Fibroblast of villous mesenchyme (primary cell): ENCODE measurements around the gene ABHD16A. TPM values are rescaled to one million over a fixed set of nuclear protein-coding genes. Genes with fewer than 3 reads are reported as not detected.

ENCODE experiments used
- DNase-seq: peaks from one replicate; pipeline ENCODE4 v3.0.0-alpha.2; 2010; ENCODE audit warnings: low read depth
- H3K4me3 ChIP-seq: 2 replicates; pipeline ENCODE4 v1.5.1; 2011; ENCODE audit warnings: low read depth, mild to moderate bottlenecking, low read length
- CTCF ChIP-seq: IDR thresholded peaks from 2 replicates; pipeline ENCODE4 v1.5.1; 2012; ENCODE audit warnings: low read depth, mild to moderate bottlenecking, low read length; ENCODE audit not compliant: insufficient read depth
- total RNA-seq: library from RNA; depleted of rRNA; stranded (reverse); fragments of >200 nt; gene quantifications from 2 replicates; pipeline ENCODE4 v1.2.3, GENCODE V29; 2012

Gene ABHD16A
- total RNA-seq, 1 donor = 76.0 TPM

DNA sequence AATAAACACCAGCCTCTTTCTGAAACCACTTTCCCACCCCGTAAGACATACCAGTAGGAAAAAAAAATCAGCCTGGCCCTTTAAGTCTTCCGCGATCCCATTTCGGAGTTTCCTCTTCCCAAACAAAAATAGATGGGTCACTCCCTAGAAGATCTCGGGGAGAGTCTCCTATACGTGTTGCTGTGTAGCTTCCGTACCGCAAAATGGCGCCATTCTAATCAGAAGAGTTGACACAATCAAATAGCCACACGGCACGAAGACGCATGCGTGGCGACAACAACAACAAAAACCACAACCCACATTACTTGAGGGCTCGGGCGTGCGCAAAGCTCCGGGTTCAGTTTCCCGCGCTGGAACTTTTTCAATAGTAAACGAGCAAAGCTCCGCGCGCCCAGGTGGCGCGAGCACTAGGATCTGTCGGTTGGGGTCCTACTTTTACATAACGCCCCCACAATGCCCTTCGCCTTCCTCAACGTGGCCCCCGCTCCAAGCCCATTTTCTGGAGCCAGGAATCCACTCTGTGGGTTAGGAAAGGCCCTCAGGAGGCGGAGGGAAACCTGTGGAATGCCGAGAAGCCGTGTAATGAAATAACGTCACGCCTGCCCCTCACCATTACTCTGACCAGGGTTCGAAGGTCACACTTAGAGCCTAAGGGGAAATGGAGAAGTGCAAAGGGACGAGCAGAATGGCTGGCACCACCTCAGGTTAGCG lies 38.2 kb downstream of the ABHD16A start, which contains the start of gene GPANK1:
Gene GPANK1 (minus strand): TSS at position 208 of the 711 bp plus-strand sequence. CDS start 519 bp downstream, outside the sequence.
- DNase-seq = peak; percentile 97
- H3K4me3 ChIP-seq = peak within 1 kb of the TSS; percentile 96
- no peak for TF ChIP-seq CTCF

DNA sequence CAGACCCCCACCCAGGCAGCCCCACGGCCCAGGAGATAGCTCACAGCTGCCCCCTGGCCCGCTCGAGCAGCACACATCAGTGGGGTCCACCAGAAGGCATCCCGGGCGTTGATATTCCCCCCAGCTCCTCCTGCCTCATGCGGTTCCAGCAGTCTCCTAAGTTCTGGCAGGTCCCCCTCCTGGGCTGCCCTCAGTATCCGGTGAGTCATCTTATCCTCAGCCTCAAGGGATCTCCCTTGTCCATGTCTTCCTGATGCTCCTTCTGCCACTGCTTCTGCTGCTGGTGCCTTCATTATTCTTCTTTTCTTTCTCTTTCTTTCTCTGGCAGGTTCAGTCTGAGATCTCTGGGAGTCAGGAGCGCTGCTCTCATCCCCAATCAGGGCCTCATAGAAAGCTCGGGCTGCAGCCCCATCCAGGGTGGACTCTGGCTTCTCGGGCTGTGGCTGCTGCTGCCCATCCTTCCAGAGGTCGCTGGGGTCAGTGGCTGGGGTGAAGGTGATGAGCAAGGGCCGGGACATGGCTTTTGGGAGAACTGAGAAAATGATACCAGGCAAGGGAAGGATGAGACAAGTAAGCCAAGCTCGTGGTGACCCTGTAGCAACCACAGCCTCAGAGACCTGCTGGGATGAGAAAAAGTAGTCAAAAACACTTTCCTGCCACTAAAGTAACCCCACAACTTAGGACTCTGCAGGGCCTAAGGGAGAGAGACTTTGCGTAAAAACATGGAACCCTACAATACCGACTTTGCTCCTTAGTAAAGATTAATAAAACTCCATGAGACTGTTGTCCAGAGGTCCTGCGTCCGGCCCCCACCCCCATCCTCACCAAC lies 38.9 kb downstream of the ABHD16A start:
- peak overlapping the region; percentile 96 for H3K4me3 ChIP-seq
- peak; percentile 80 for DNase-seq
- no peak for TF ChIP-seq CTCF

- H3K4me3 ChIP-seq = peak overlapping the region; percentile 96
Measured at GRCh38 chr6:31663126-31663960, 39.8 kb downstream of the ABHD16A start.

GRCh38 chr6:31662124-31662723 lies 40.9 kb downstream of the ABHD16A start:
- DNase-seq = no peak
- no peak overlapping the region for H3K4me3 ChIP-seq
- TF ChIP-seq CTCF = no peak

More at GRCh38 chr6:31663126-31663960, 39.8 kb downstream of the ABHD16A start:
- no peak for DNase-seq
- no peak for TF ChIP-seq CTCF

DNA sequence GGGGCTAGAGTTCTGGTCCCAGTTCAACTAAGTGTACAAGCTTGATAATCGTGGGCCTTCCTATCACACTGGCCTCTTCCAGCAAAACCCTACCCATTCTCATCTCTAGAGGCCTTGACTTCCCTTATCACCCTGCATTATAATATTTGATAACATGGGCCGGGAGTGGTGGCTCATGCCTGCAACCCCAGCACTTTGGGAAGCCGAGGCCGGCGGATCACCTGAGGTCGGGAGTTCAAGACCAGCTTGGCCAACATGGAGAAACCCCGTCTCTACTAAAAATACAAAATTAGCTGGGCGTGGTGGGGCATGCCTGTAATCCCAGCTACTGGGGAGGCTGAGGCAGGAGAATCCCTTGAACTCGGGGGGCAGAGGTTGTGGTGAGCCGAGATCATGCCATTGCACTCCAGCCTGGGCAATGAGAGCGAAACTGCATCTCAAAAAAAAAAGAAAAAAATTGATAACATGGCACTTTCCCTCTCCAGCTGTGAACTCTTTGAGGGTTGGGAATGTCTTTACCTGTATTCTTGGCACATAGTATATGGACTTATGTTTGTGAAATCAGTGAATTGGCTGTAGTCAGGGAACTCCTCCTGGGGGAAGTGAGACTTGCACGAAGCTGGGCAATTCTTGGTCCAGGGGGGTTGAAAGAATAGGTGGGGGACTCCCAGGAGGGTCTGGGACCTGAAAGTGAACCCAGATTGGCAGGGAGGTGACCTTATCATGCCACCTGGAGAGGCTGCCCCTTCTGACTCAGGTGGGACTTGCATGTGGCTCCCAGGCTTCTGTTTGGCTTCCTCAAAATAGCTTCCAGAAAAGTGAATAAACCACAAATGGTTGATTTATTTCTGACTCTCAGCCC lies 41.6 kb downstream of the ABHD16A start:
- H3K4me3 ChIP-seq = peak overlapping the region; percentile 65
- DNase-seq = no peak
- TF ChIP-seq CTCF = no peak
